NCI-H774 (cell line): ENCODE data around the gene RPL19.

ENCODE experiments used
- DNase-seq: peaks from one replicate; lab custom pipeline; 2025; lab: John Stamatoyannopoulos, UW

RPL19 gene

GRCh38 chr17:39223907-39224777 is 24.1 kb downstream of the RPL19 start:
- no peak for DNase-seq

GRCh38 chr17:39224778-39225307 is 24.8 kb downstream of the RPL19 start:
- no peak for DNase-seq

- no peak for DNase-seq
These were observed 25.4 kb downstream of the RPL19 start, which contains the start of gene STAC2 for GRCh38 chr17:39225308-39225958. Gene STAC2 (minus strand): TSS chr17:39225945. CDS start chr17:39225502, 443 bp downstream.

- DNase-seq: peak; percentile 42
These were observed 26.0 kb downstream of the RPL19 start for GRCh38 chr17:39225959-39226683.

- DNase-seq: no peak
These were observed 27.4 kb downstream of the RPL19 start for GRCh38 chr17:39227364-39227919.

GRCh38 chr17:39229274-39229913 is 29.3 kb downstream of the RPL19 start:
- DNase-seq: no peak

GRCh38 chr17:39230361-39230760 is 30.3 kb downstream of the RPL19 start:
- DNase-seq: no peak

- no peak for DNase-seq
These were observed 31.0 kb downstream of the RPL19 start for GRCh38 chr17:39231091-39231561.

- peak; percentile 33 for DNase-seq
These were observed 31.8 kb downstream of the RPL19 start for GRCh38 chr17:39231591-39232551.

GRCh38 chr17:39235555-39236449 is 35.7 kb downstream of the RPL19 start:
- peak; percentile 73 for DNase-seq

- DNase-seq: no peak
These were observed 36.4 kb downstream of the RPL19 start for GRCh38 chr17:39236450-39236927.

GRCh38 chr17:39236981-39237441 is 36.9 kb downstream of the RPL19 start:
- peak; percentile 54 for DNase-seq

- no peak for DNase-seq
These were observed 37.5 kb downstream of the RPL19 start for GRCh38 chr17:39237586-39237985.

GRCh38 chr17:39238311-39238972 is 38.4 kb downstream of the RPL19 start:
- DNase-seq: peak; percentile 91

GRCh38 chr17:39239640-39240314 is 39.7 kb downstream of the RPL19 start:
- DNase-seq: peak; percentile 88

- no peak for DNase-seq
These were observed 40.5 kb downstream of the RPL19 start for GRCh38 chr17:39240631-39241030.

GRCh38 chr17:39243155-39243554 is 43.1 kb downstream of the RPL19 start:
- DNase-seq: no peak
